GM19240 (cell line): ENCODE data around the gene TC2N.
A peak's percentile ranks its signal among the peaks of the same experiment; 100 is the strongest.
"Not testable (repeated sequence)": the region's sequence is repeated elsewhere in the genome, so short reads cannot be mapped to it uniquely, and the experiment has no call there.

ENCODE experiments used
- DNase-seq: peaks from one replicate; pipeline ENCODE4 v3.0.0; 2011; ENCODE audit warnings: low spot score; ENCODE audit not compliant: insufficient read length

TC2N gene

GRCh38 chr14:91867316-91867988 is at the start of gene TC2N:
Gene TC2N, minus strand, starts transcription at chr14:91867536. Its CDS starts 53,767 bp downstream, at chr14:91813769.
- no peak for DNase-seq

- no peak for DNase-seq
These were observed 44.7 kb upstream of the TC2N start for GRCh38 chr14:91912035-91912434.

GRCh38 chr14:91911474-91912032 is 44.2 kb upstream of the TC2N start:
- peak; percentile 55 for DNase-seq

GRCh38 chr14:91910196-91910595 is 42.9 kb upstream of the TC2N start:
- no peak for DNase-seq

GRCh38 chr14:91906374-91906773 is 39.0 kb upstream of the TC2N start:
- no peak for DNase-seq

- DNase-seq: no peak
These were observed 37.8 kb upstream of the TC2N start for GRCh38 chr14:91904956-91905645.

- DNase-seq: no peak
These were observed 37.1 kb upstream of the TC2N start for GRCh38 chr14:91904483-91904882.

GRCh38 chr14:91903070-91903469 is 35.7 kb upstream of the TC2N start:
- no peak for DNase-seq

- no peak for DNase-seq
These were observed 35.0 kb upstream of the TC2N start for GRCh38 chr14:91902336-91902735.

GRCh38 chr14:91901449-91902226 is 34.3 kb upstream of the TC2N start:
- DNase-seq: no peak

GRCh38 chr14:91899806-91900205 is 32.5 kb upstream of the TC2N start:
- DNase-seq: no peak

GRCh38 chr14:91899213-91899612 is 31.9 kb upstream of the TC2N start:
- DNase-seq: no peak

GRCh38 chr14:91898372-91898771 is 31.0 kb upstream of the TC2N start:
- DNase-seq: no peak

- DNase-seq: not testable (repeated sequence)
These were observed 30.4 kb upstream of the TC2N start for GRCh38 chr14:91897716-91898115.

- DNase-seq: no peak
These were observed 29.9 kb upstream of the TC2N start for GRCh38 chr14:91897106-91897701.

- no peak for DNase-seq
These were observed 29.1 kb upstream of the TC2N start for GRCh38 chr14:91896419-91896818.

GRCh38 chr14:91893669-91894068 is 26.3 kb upstream of the TC2N start:
- DNase-seq: no peak

- no peak for DNase-seq
These were observed 25.7 kb upstream of the TC2N start for GRCh38 chr14:91893007-91893406.

GRCh38 chr14:91891721-91892220 is 24.4 kb upstream of the TC2N start:
- DNase-seq: no peak

GRCh38 chr14:91891101-91891500 is 23.8 kb upstream of the TC2N start:
- DNase-seq: no peak

- no peak for DNase-seq
These were observed 23.0 kb upstream of the TC2N start for GRCh38 chr14:91890291-91890749.
